Gastroesophageal sphincter (tissue), 4 donors: Measurements from ENCODE around the gene ZFYVE28. TPM values are rescaled to one million over a fixed set of nuclear protein-coding genes. Genes with fewer than 3 reads are reported as not detected.
A peak's percentile ranks its signal among the peaks of the same experiment; 100 is the strongest.

ENCODE experiments used
- ATAC-seq: fragments of 150-250 bp; one replicate; pipeline ENCODE4 v1.9.1; 2016; ENCODE audit warnings: mild to moderate bottlenecking, moderate library complexity
- H3K27ac ChIP-seq, 4 donors: fragments of 200-600 bp; sonication (generic) in 3 of 4; 1 replicate in 3 of 4; 2 replicates in 1 of 4; pipeline ENCODE4 v1.5.1; 2016 to 2019
- H3K27me3 ChIP-seq: fragments of 200-600 bp; sonication (generic); one replicate; pipeline ENCODE4 v1.5.1; 2019
- H3K36me3 ChIP-seq, 2 donors: fragments of 200-600 bp; sonication (generic); one replicate each; pipeline ENCODE4 v1.5.1; 2019; ENCODE audit warnings: control low read depth in 1 of 2
- H3K4me1 ChIP-seq, 3 donors: fragments of 200-600 bp; sonication (generic); 1 replicate in 2 of 3; 2 replicates in 1 of 3; pipeline ENCODE4 v1.5.1; 2016 to 2019; ENCODE audit warnings: control low read depth in 2 of 3
- H3K4me3 ChIP-seq, 2 donors: fragments of 200-600 bp; sonication (generic); one replicate each; pipeline ENCODE4 v1.5.1; 2019; ENCODE audit warnings: mild to moderate bottlenecking in 1 of 2, moderate library complexity in 1 of 2
- H3K9me3 ChIP-seq, 3 donors: fragments of 200-600 bp; sonication (generic); one replicate each; pipeline ENCODE4 v1.5.1; 2017 to 2019; ENCODE audit warnings: control low read depth in 2 of 3
- CTCF ChIP-seq, 4 experiments: fragments of 200-600 bp in 2 of 4; fragments of 450-650 bp in 2 of 4; sonication (generic) in 1 of 4; IDR thresholded peaks; one replicate each; pipeline ENCODE4 v1.5.1; 2017 to 2019; ENCODE audit warnings: antibody characterized with exemption in 4 of 4, mild to moderate bottlenecking in 2 of 4, moderate library complexity in 2 of 4
- EP300 ChIP-seq: sonication (generic); formaldehyde crosslinking; IDR thresholded peaks from one replicate; pipeline ENCODE4 v1.6.1; 2017; ENCODE audit warnings: antibody characterized with exemption, mild to moderate bottlenecking
- POLR2A ChIP-seq, 2 donors: fragments of 450-650 bp; IDR thresholded peaks; one replicate each; pipeline ENCODE4 v1.6.1; 2017; ENCODE audit warnings: antibody characterized with exemption in 2 of 2, mild to moderate bottlenecking in 2 of 2, moderate library complexity in 1 of 2
- POLR2AphosphoS5 ChIP-seq: sonication (generic); formaldehyde crosslinking; IDR thresholded peaks from one replicate; pipeline ENCODE4 v1.6.1; 2017; ENCODE audit warnings: antibody characterized with exemption
- WGBS, 2 donors: methylation state at CpG; one replicate each; pipeline ENCODE4 v1.1.5; 2018; ENCODE audit warnings: low coverage in 1 of 2; 5-methylcytosine and 5-hydroxymethylcytosine counted together
- total RNA-seq, 4 donors: library from RNA; depleted of rRNA; stranded (reverse); fragments of >200 nt; gene quantifications; one replicate each; pipeline ENCODE4 v1.1.0, GENCODE V29; 2016

The ZFYVE28 gene
- total RNA-seq, 4 donors from 2014 or later: 4.4 to 12.0 (median 8.2) TPM

- Histone ChIP-seq H3K4me3 (no peak overlapping the region), H3K4me1 (peaks cover 0 to 58% (median 32%) of the 10 kb centered on the region in 3 donors), H3K36me3 (no peaks in the 10 kb centered on the region), H3K27ac (peak overlapping the region in 3 of 4 donors; percentile 45 to 75 (median 58)), H3K9me3 (no peaks in the 10 kb centered on the region), H3K27me3 (peaks cover 34% of the 10 kb centered on the region)
- no peak for ATAC-seq
- TF ChIP-seq POLR2AphosphoS5 (no peak), EP300 (no peak), CTCF (IDR thresholded peaks at IDR 0.05) (no peak), POLR2A (IDR thresholded peaks at IDR 0.05) (no peak)
- WGBS, 2 donors: 76% methylated on average over 3 of the region's 14 CpGs; no CpG with 5 or more reads in 1 of the 2 donors
Measured at GRCh38 chr4:2413821-2414610, 4.4 kb downstream of the ZFYVE28 start.

- peak; percentile 88 for ATAC-seq
- H3K27me3 ChIP-seq: peaks cover 32% of the 10 kb centered on the region
- peak in 3 of 4 experiments; percentile 18 to 51 (median 41) for TF ChIP-seq CTCF (IDR thresholded peaks at IDR 0.05)
- peak; percentile 30 for TF ChIP-seq POLR2AphosphoS5
- TF ChIP-seq POLR2A (IDR thresholded peaks at IDR 0.05): no peak
- no peaks in the 10 kb centered on the region for H3K9me3 ChIP-seq
- 20% methylated on average over 1 to 2 of the region's 30 CpGs for WGBS, 2 donors
- peaks cover 0 to 55% (median 32%) of the 10 kb centered on the region in 3 donors for H3K4me1 ChIP-seq
- no peaks in the 10 kb centered on the region for H3K36me3 ChIP-seq
- peak overlapping the region in 1 of 2 donors; percentile 26 for H3K4me3 ChIP-seq
- H3K27ac ChIP-seq: peak overlapping the region in 3 of 4 donors; percentile 45 to 75 (median 58)
Measured at GRCh38 chr4:2412885-2413716, 5.3 kb downstream of the ZFYVE28 start.

- Histone ChIP-seq H3K27ac (peak overlapping the region in 3 of 4 donors; percentile 45 to 75 (median 58)), H3K4me3 (peak overlapping the region in 1 of 2 donors; percentile 26), H3K9me3 (no peaks in the 10 kb centered on the region), H3K27me3 (peaks cover 26% of the 10 kb centered on the region), H3K36me3 (no peaks in the 10 kb centered on the region), H3K4me1 (peaks cover 0 to 49% (median 27%) of the 10 kb centered on the region in 3 donors)
- no peak for ATAC-seq
- WGBS, 2 donors: 40% methylated on average over 1 of the region's 5 CpGs; no CpG with 5 or more reads in 1 of the 2 donors
- TF ChIP-seq POLR2AphosphoS5: no peak
- TF ChIP-seq CTCF (IDR thresholded peaks at IDR 0.05): no peak
- no peak for TF ChIP-seq POLR2A (IDR thresholded peaks at IDR 0.05)
- TF ChIP-seq EP300: no peak
Measured at GRCh38 chr4:2412534-2412884, 5.9 kb downstream of the ZFYVE28 start.

- no peak for ATAC-seq
- no peak for TF ChIP-seq EP300
- TF ChIP-seq POLR2A (IDR thresholded peaks at IDR 0.05): no peak
- TF ChIP-seq POLR2AphosphoS5: no peak
- no peak for TF ChIP-seq CTCF (IDR thresholded peaks at IDR 0.05)
- peaks cover 21% of the 10 kb centered on the region for H3K27me3 ChIP-seq
- H3K4me3 ChIP-seq: no peak overlapping the region
- 53% methylated on average over 3 of the region's 14 CpGs; no CpG with 5 or more reads in 1 of the 2 donors for WGBS, 2 donors
- no peaks in the 10 kb centered on the region for H3K9me3 ChIP-seq
- peak overlapping the region in 3 of 4 donors; percentile 45 to 75 (median 58) for H3K27ac ChIP-seq
- no peaks in the 10 kb centered on the region for H3K36me3 ChIP-seq
- H3K4me1 ChIP-seq: peaks cover 0 to 44% (median 27%) of the 10 kb centered on the region in 3 donors
Measured at GRCh38 chr4:2411786-2412510, 6.5 kb downstream of the ZFYVE28 start.
